Measurements from ENCODE around the gene PNLDC1.
A peak's percentile ranks its signal among the peaks of the same experiment; 100 is the strongest.
"Not testable (repeated sequence)": the region's sequence is repeated elsewhere in the genome, so short reads cannot be mapped to it uniquely, and the experiment has no call there.

The PNLDC1 gene

DNA sequence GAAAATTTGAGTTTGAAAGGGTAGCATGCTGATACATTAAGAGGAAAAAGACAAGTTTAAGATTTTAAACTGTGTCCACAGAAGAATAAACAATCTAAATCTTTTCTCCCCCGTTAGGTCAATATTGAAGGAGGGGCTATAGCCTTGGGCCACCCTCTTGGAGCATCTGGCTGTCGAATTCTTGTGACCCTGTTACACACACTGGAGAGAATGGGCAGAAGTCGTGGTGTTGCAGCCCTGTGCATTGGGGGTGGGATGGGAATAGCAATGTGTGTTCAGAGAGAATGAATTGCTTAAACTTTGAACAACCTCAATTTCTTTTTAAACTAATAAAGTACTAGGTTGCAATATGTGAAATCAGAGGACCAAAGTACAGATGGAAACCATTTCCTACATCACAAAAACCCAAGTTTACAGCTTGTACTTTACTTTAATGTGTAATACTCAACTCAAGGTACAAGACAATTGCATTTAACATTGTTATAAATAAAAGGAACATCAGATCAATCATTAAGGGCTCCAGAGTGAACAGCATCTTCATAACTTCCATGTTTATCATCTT, 21.5 kb upstream of the PNLDC1 start:
- no peak for DNase-seq (ENCODE audit: low read depth)

GRCh38 chr6:159788276-159788675, 11.8 kb upstream of the PNLDC1 start:
- DNase-seq (ENCODE audit: low read depth): no peak

DNA sequence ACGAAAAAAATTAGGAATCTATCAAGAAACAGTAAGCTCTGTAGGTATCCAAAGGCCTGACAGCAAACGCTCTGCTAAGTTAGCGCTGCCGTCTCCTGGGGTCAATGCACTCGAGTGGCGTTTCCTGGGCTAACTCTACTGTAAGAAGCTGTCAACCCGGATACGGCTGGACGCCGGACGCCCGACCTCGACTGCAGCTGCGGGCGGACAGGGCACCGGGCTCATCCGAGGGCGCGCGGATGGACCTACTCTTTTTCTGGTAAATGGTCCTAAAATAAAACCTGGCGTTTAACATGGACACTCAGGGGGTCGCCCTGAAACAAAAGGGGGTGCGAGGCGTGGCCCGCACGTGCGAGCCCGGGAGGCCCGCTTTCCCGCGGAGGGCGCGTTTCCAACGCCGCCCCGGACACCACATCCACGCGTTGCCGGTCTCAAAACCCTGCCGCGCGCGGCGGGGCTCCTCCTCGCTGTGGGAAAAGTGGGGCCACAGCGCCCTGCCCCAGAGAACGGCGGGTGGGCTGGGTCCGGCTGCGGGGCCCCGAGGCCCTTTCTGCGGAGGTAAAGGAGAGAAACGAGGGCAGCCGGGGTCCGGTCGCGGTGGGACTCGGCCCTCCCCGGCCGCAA, 11.2 kb upstream of the PNLDC1 start:
- DNase-seq (ENCODE audit: low read depth): no peak

DNA sequence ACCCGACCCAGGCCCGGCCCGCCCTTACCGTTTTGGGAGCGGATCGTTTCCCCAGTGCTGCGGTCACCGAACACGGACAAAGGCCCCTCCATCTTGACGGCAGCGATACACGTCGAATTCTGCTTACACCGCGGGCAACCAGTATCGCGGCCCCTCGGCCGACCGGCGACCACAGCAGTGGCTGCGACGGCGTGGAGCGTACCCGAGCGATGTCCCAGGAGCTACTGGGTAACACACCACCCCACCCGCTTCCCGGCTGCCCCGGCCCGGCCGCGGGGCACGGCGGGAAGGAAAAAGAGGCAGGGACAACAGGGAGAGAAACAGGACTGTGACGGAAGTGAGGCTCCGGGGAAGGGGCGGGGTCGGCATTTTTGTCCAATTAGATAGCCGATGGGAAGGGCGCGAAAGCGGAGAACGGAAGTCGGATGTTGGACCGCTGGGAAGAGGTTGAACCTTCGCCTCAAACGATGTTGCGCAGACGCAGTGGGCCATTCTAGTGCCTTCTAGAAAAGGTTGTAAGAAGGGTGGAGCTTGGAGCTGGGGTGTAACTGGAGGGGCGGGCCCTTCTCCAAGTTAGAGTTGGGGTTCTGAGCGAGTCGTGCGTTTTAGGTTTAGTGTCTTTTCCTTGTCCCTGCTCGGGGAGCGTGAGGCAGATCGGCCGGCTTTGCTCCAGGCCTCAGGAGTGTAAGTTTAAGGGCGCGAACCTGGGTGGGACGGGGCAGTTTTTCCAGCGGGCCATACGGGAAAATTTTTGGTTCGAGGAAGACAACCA, 10.5 kb upstream of the PNLDC1 start, which contains the start of gene TCP1:
TCP1 (minus strand) TSS at position 226 of the 772 bp plus-strand sequence; CDS start at position 92, 134 bp downstream.
- peak; percentile 99 for DNase-seq (ENCODE audit: low read depth)

DNA sequence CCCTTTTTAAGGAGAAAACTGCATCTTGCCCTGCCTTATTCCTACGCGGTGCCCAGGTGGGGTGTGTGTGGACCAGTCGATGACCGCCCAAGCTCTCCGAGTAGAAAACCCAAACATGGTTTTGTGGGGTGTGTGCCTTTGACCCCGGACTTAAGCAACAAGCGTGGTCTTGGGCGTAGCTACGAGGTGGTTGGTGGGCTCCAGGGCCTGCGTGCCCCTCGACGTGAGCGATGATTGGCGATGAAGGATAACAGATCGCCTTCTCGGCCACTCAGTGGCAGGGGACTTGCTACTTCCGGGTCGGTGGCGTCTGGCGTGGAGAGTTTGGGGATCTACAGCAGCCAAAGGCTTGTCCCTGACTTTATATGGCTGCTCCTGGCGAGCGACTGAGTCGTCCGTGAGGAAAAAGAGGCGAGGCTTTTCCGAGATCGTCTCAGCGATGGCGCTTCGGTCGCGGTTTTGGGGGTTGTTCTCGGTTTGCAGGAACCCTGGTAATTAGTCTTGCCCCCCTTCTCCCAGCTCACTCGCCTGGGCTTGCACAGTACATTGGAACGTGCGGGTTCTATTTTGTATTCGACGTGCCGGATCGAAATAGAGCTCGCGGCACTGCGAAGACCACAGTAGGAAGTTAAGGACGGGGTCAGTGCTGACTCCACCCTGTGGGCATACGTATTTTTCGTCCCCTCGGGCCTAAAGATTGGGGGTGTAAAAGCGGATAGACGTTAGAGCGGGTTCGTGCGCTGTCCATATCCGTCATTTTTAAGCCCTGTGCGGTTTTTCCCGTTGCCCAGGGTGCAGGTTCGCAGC, 9.7 kb upstream of the PNLDC1 start, which contains the start of gene MRPL18:
MRPL18 (plus strand) TSS at position 319 of the 807 bp plus-strand sequence; CDS start at position 440, 121 bp downstream.
- DNase-seq (ENCODE audit: low read depth): peak; percentile 64

DNA sequence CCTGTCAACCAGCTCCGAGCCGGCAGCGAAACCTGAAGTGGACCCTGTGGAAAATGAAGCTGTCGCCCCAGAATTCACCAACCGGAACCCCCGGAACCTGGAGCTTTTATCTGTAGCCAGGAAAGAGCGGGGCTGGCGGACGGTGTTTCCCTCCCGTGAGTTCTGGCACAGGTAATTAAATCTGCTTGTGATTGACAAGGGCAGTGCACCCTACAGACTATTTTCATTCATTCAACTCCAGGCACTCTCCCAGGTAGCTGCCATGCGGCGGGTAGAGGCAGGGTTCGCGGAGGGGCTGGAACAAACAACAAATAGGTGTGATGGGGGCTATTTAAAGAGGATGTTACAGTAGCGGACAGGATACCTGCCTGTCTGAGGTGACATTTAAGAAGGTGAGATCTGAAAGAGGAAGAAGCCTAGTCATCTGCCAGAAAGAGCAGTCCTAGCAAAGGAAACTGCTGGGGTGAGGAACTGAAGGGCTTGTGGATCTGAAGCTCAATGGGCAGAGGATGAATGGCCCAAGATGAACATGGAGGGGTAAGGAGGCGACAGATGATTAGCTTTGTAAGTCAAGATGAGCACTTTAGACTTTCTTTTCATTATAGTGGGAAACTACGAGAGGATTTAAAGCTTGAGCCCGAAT, 9.0 kb upstream of the PNLDC1 start:
- DNase-seq (ENCODE audit: low read depth): no peak

DNA sequence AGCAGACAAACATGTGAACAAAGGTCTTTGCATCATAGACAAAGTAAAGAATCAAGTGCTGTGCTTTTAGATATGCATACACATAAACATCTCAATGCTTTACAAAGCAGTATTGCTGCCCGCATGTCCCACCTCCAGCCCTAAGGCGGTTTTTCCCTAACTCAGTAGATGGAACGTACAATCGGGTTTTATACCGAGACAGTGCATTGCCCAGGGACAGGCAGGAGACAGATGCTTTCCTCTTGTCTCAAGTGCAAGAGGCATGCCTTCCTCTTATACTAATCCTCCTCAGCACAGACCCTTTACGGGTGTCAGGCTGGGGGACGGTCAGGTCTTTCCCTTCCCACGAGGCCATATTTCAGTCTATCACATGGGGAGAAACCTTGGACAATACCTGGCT, 5.1 kb upstream of the PNLDC1 start:
- DNase-seq (ENCODE audit: low read depth): not testable (repeated sequence)

DNA sequence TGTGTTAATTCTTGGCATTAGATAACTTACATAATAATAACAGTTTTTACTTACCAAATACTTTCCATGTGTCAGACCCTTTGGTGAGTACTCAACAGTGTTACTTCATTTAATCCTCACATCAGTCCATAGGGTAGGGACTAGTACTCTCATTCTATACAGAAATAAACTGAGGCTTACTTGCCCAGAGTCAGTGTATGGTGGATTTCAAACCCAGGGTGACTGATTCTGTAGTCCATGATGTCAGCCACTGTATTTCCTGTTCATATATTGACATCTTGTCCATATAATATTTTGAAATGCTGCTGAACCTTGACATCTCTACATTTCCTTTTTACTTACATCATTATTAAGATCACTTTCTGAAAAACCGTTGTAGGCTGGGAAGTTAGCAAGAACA, 2.5 kb upstream of the PNLDC1 start:
- no peak for DNase-seq (ENCODE audit: low read depth)

GRCh38 chr6:159801935-159802334, 1.9 kb downstream of the PNLDC1 start:
- no peak for DNase-seq (ENCODE audit: low read depth)

- no peak for DNase-seq (ENCODE audit: low read depth)
Observed at GRCh38 chr6:159804504-159804903, 4.4 kb downstream of the PNLDC1 start.

DNA sequence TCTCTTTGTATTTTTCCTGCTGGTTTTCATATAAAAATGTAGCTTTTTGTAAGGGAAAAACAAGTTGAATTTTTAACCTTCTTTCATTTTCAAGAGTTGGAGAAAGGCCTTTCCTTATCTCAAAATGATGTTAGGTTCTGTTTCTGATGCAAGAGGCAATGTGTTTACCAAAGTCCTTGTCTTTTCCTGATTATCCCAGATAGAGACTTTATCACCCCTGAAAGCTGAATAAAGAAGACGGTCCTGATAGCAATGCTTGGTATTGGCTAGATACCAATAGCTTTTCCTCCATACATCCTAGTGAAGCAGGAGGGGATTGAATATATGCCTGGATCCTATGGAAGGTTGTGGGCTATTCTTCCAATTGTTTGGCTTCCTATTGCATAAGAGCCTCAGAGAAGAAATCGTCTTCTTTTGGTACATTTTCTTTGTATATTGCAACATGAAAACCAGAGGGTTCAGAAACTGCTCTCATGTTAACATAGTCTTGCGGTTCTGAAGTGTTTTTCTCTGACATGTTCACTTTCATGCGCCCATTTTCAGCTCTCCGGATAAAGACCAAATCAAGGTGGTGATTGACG, 5.5 kb downstream of the PNLDC1 start:
- no peak for DNase-seq (ENCODE audit: low read depth)

DNA sequence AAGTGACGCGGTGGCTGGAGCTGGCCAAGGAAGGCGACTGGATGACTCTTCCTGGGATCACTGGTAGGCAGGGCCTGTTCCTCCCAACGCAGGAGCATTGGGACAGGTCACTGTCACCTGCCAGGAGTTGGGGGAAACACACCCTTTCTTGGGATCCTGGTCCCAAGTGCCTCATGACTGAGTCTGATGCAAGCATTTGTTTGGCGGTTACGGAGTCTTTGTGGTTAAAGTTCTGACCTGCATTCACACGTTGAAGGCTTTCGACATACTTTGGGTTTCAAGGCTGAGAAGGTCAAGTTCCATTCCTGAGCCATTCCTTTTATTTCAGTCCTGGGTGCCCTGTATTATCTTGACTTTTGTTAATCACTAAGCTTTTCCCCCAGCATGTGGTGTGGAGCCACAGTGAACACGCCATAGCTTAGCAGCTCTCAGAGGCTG, 6.0 kb downstream of the PNLDC1 start:
- no peak for DNase-seq (ENCODE audit: low read depth)

DNA sequence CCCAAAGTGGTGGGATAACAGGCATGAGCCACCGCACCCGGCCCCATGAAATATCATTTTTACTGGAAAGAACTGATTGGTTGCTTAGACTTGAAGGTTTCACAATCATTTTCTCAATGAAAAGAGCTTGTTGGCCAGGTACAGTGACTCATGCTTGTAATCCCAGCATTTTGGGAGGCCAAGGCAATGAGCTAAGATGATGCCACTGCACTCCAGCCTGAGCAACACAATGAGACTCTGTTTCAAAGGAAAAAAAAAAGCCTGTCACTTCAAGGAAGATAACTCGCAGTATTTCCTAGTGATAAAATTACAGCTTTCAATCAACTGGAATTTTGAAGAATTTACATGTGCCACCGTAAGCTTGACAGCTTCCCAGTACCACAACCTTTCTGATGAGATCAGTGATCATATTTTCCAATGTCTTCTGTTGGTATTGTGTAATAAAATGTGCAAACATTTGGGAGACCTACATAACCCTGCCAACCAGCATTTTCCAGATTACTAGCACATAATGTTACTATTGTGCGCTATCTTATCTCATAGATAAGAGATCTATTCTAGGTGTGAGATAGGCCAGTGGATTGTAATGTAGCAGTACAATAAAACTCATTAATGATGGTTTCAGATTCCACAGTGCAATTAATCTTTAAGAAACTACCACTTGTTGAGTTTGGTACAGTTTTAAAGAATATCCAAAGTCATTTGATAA, 7.2 kb downstream of the PNLDC1 start:
- no peak for DNase-seq (ENCODE audit: low read depth)

GRCh38 chr6:159808647-159809046, 8.6 kb downstream of the PNLDC1 start:
- no peak for DNase-seq (ENCODE audit: low read depth)

DNA sequence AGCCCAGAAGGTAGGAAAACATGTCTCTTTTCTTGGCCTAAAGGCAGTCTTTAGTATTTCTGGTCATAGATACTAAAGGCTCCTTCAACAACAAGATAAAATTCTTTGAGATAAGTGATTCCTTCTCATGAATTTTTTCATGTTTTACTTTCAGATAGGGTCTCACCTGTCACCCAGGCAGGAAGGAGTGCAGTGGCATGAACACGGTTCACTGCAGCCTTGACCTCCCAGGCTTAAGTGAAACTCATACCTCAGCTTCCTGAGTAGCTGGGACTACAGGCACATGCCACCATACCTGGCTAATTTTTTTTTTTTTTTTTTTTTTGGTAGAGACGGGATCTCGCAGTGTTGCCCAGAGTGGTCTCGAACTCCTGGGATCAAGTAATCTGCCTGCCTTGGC, 9.1 kb downstream of the PNLDC1 start:
- no peak for DNase-seq (ENCODE audit: low read depth)

GRCh38 chr6:159813781-159814180, 13.7 kb downstream of the PNLDC1 start:
- no peak for DNase-seq (ENCODE audit: low read depth)

GRCh38 chr6:159815410-159815809, 15.3 kb downstream of the PNLDC1 start:
- DNase-seq (ENCODE audit: low read depth): no peak

DNA sequence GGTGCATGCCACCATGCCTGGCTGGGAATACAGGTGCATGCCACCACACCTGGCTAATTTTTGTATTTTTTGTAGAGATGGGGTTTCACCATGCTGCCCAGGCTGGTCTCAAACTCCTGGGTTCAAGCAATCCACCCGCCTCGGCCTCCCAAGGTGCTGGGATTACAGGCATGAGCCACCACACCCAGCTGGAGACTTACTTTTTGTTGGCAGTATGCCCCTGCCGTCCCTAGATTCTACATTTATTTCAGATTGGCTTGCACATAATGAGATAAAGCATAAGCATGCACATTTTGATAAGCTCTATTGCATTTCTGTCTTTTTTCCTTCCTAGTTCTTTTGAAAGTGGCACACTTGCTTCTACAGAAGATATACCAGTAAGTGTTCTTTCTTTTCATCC, 16.7 kb downstream of the PNLDC1 start:
- not testable (repeated sequence) for DNase-seq (ENCODE audit: low read depth)

DNA sequence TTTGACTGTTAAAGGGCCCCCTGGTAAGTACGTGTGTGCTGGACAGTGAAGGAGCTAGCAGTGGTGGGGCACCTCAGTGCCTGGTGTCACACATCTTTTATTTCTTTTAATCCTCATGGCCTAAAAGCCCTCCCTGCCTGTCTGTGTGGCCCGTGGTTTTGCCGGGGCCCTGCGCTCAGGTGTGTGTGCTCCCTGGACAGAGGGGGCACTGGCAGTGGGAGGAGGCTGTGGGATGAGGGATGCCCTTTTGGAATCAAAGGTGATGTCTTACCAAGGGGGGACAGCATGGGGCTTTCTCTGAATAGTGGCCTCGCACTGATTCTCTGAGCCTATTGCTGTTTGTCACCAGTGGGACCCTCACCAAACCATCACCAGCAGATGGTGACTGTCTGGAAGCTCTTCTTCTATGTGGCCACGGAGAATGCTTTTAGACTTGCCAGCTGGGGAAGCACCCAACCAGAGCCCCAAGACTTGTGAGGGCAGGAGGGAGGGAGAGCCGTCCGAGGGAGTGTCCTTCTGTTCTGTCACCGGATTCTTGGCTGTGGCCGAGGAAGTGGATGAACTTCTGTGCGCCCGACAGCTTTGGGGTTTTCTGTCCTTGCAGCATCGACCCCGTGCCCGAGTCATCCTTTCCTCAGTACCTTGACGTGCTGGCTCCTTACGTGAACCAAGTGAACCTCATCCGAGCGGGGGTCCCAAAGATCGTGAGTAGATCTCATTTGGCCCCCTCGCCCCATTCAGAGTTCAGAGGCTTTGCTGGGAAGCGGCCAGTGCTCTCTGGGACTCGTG, 18.1 kb downstream of the PNLDC1 start:
- no peak for DNase-seq (ENCODE audit: low read depth)

DNA sequence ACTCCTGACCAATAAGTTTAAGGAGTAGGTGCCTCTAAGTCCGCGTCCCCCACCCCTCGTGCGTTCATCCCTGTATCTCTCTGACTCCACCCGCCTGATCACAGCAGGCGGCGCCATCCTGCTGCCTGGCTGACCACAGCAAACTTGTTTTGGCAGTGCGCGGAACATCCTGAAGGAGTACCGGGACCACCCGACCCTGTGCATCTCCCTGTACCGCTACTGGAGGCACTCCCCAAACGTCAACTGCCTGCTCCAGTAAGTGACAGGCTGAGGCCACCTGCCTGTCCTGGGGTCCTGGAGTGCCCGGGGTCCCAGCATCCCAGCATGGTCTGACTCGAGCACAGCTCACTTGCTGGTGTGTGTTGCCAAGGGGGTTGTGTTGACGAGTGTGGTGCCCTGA, 19.0 kb downstream of the PNLDC1 start:
- no peak for DNase-seq (ENCODE audit: low read depth)
